Body of pancreas (tissue), 4 donors: ENCODE measurements around the gene DUSP16. TPM values are rescaled to one million over a fixed set of nuclear protein-coding genes. Genes with fewer than 3 reads are reported as not detected.

ENCODE experiments used
- ATAC-seq: fragments of 150-250 bp; one replicate; pipeline ENCODE4 v1.9.1; 2016
- DNase-seq, 4 donors: peaks; one replicate each; pipeline ENCODE4 v3.0.0-alpha.2; 2019
- H3K27ac ChIP-seq, 4 donors: fragments of 200-600 bp; sonication (generic); 1 replicate in 3 of 4; 2 replicates in 1 of 4; pipeline versions ENCODE4 v1.5.1 to v1.6.1; 2016 to 2019; ENCODE audit warnings: mild to moderate bottlenecking in 1 of 4, mixed read lengths in 1 of 4, moderate library complexity in 1 of 4
- H3K27me3 ChIP-seq, 2 donors: fragments of 200-600 bp; sonication (generic); one replicate each; pipeline ENCODE4 v1.6.0; 2016; ENCODE audit warnings: mild to moderate bottlenecking in 1 of 2
- H3K36me3 ChIP-seq, 2 donors: fragments of 200-600 bp; sonication (generic); replicated peaks in 1 of 2; 2 replicates each; pipeline ENCODE4 v1.5.1; 2016; ENCODE audit warnings: low read depth in 2 of 2; ENCODE audit not compliant: insufficient read depth in 1 of 2
- H3K4me1 ChIP-seq: fragments of 200-600 bp; sonication (generic); one replicate; pipeline ENCODE4 v1.6.0; 2016
- H3K4me3 ChIP-seq, 2 donors: fragments of 200-600 bp; sonication (generic); 1 replicate in 1 of 2; 2 replicates in 1 of 2; pipeline ENCODE4 v1.5.1; 2016 to 2019
- H3K9me3 ChIP-seq, 3 donors: fragments of 200-600 bp; sonication (generic); 1 replicate in 2 of 3; 2 replicates in 1 of 3; pipeline ENCODE4 v1.5.1; 2016
- CTCF ChIP-seq, 7 experiments: fragments of 450-650 bp in 4 of 7; fragments of 200-600 bp in 3 of 7; sonication (generic) in 3 of 7; IDR thresholded peaks; one replicate each; pipeline ENCODE4 v1.5.1; 2016 to 2019; ENCODE audit warnings: antibody characterized with exemption in 7 of 7
- POLR2A ChIP-seq, 3 donors: fragments of 450-650 bp; IDR thresholded peaks; one replicate each; pipeline ENCODE4 v1.6.1; 2016; ENCODE audit warnings: antibody characterized with exemption in 3 of 3, mild to moderate bottlenecking in 2 of 3
- WGBS, 2 donors: methylation state at CpG; one replicate each; pipeline ENCODE4 v1.1.5; 2017; 5-methylcytosine and 5-hydroxymethylcytosine counted together
- intact Hi-C: fragments of 100-400 bp; cut with DNase I; formaldehyde crosslinking; loops from one replicate; pipeline ENCODE4 v1.15.1; 2023
- total RNA-seq, 2 donors: library from RNA; depleted of rRNA; stranded (reverse); fragments of >200 nt; gene quantifications; one replicate each; pipeline ENCODE4 v1.1.0, GENCODE V29; 2016

Gene DUSP16
- total RNA-seq, 2 donors from 2014 or later = 30.3 to 32.9 TPM

- peaks cover 50% of the 10 kb centered on the region for H3K4me1 ChIP-seq
- no peak for TF ChIP-seq POLR2A (IDR thresholded peaks at IDR 0.05)
- no peak for TF ChIP-seq CTCF (IDR thresholded peaks at IDR 0.05)
- ATAC-seq (no peak), DNase-seq (no peak)
- no peak overlapping the region for H3K4me3 ChIP-seq
- H3K27ac ChIP-seq = no peak overlapping the region
- peaks cover 0 to 2% of the 10 kb centered on the region in 2 donors for H3K36me3 ChIP-seq
- intact Hi-C loops = loop anchor here (10.0 kb wide), 1 partner anchor 61 kb away; no protein-coding TSS in a partner anchor
- no peaks in the 10 kb centered on the region for H3K27me3 ChIP-seq
- WGBS, 2 donors = 98 to 100% methylated on average over 4 of the region's 4 CpGs
- H3K9me3 ChIP-seq = no peaks in the 10 kb centered on the region
Measured at GRCh38 chr12:12555656-12556055, 7.0 kb downstream of the DUSP16 start.

GRCh38 chr12:12553208-12553785 is 9.4 kb downstream of the DUSP16 start:
- intact Hi-C loops = loop anchor here (10.0 kb wide), 1 partner anchor 58 kb away; no protein-coding TSS in a partner anchor
- Histone ChIP-seq H3K4me3 (no peak overlapping the region), H3K27ac (no peak overlapping the region), H3K36me3 (peaks cover 0 to 2% of the 10 kb centered on the region in 2 donors), H3K9me3 (no peaks in the 10 kb centered on the region), H3K4me1 (peaks cover 42% of the 10 kb centered on the region), H3K27me3 (no peaks in the 10 kb centered on the region)
- no peak for DNase-seq
- WGBS, 2 donors = 80 to 82% methylated on average over 3 of the region's 3 CpGs
- ATAC-seq = no peak
- TF ChIP-seq POLR2A (IDR thresholded peaks at IDR 0.05) (no peak), CTCF (IDR thresholded peaks at IDR 0.05) (no peak)

GRCh38 chr12:12551115-12551514 is 11.5 kb downstream of the DUSP16 start:
- intact Hi-C loops = loop anchor here (10.0 kb wide), 1 partner anchor 56 kb away; no protein-coding TSS in a partner anchor
- H3K9me3 ChIP-seq = no peaks in the 10 kb centered on the region
- H3K36me3 ChIP-seq = peaks cover 0 to 2% of the 10 kb centered on the region in 2 donors
- no peak overlapping the region for H3K27ac ChIP-seq
- no peak for DNase-seq
- no peak for ATAC-seq
- H3K4me3 ChIP-seq = no peak overlapping the region
- WGBS, 2 donors = 47 to 61% methylated on average over 7 of the region's 7 CpGs
- H3K4me1 ChIP-seq = peaks cover 38% of the 10 kb centered on the region
- no peak for TF ChIP-seq POLR2A (IDR thresholded peaks at IDR 0.05)
- TF ChIP-seq CTCF (IDR thresholded peaks at IDR 0.05) = no peak
- no peaks in the 10 kb centered on the region for H3K27me3 ChIP-seq

DNA sequence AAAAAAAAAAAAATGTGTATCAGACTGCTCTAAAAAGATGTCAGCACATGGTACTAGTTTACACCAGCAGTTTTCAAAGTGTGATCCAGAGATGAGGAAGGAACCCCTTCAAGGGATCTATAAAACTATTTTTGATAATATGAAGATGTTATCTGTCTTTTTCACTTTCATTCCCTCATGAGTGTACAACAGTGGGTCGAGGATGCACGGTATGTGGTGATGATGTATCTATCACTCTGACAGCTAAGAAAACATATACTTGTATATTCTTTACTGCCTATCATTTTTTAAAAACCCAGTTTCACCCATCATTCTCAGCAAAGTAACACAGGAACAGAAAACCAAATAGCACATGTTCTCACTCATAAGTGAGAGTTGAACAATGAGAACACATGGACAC is 12.4 kb downstream of the DUSP16 start:
- no peak for DNase-seq
- no peaks in the 10 kb centered on the region for H3K27me3 ChIP-seq
- 86 to 91% methylated on average over 2 of the region's 2 CpGs for WGBS, 2 donors
- H3K27ac ChIP-seq = no peak overlapping the region
- no peaks in the 10 kb centered on the region for H3K9me3 ChIP-seq
- H3K4me3 ChIP-seq = no peak overlapping the region
- TF ChIP-seq CTCF (IDR thresholded peaks at IDR 0.05) = no peak
- TF ChIP-seq POLR2A (IDR thresholded peaks at IDR 0.05) = no peak
- intact Hi-C loops = loop anchor here (10.0 kb wide), 1 partner anchor 55 kb away; no protein-coding TSS in a partner anchor
- ATAC-seq = no peak
- H3K4me1 ChIP-seq = peaks cover 39% of the 10 kb centered on the region
- H3K36me3 ChIP-seq = peaks cover 0 to 2% of the 10 kb centered on the region in 2 donors

GRCh38 chr12:12549426-12549825 is 13.2 kb downstream of the DUSP16 start:
- Histone ChIP-seq H3K9me3 (no peaks in the 10 kb centered on the region), H3K27me3 (no peaks in the 10 kb centered on the region), H3K27ac (no peak overlapping the region), H3K4me3 (no peak overlapping the region), H3K4me1 (peaks cover 30% of the 10 kb centered on the region), H3K36me3 (peaks cover 0 to 2% of the 10 kb centered on the region in 2 donors)
- ATAC-seq (no peak), DNase-seq (no peak)
- 90 to 93% methylated on average over 2 of the region's 2 CpGs for whole genome bisulfite sequencing, 2 donors
- TF ChIP-seq POLR2A (IDR thresholded peaks at IDR 0.05) = no peak
- intact Hi-C loops = no loop called here
